ENCODE measurements around the gene FAM20A. TPM values are rescaled to one million over a fixed set of nuclear protein-coding genes. Genes with fewer than 3 reads are reported as not detected.

FAM20A gene
- total and polyA plus RNA-seq, 2 of the 8 experiments (the other 6 are each of a cell fraction or from before 2014, with no cell fraction given), result 3.6 to 11.9 TPM

- TF ChIP-seq, protein P1, sequence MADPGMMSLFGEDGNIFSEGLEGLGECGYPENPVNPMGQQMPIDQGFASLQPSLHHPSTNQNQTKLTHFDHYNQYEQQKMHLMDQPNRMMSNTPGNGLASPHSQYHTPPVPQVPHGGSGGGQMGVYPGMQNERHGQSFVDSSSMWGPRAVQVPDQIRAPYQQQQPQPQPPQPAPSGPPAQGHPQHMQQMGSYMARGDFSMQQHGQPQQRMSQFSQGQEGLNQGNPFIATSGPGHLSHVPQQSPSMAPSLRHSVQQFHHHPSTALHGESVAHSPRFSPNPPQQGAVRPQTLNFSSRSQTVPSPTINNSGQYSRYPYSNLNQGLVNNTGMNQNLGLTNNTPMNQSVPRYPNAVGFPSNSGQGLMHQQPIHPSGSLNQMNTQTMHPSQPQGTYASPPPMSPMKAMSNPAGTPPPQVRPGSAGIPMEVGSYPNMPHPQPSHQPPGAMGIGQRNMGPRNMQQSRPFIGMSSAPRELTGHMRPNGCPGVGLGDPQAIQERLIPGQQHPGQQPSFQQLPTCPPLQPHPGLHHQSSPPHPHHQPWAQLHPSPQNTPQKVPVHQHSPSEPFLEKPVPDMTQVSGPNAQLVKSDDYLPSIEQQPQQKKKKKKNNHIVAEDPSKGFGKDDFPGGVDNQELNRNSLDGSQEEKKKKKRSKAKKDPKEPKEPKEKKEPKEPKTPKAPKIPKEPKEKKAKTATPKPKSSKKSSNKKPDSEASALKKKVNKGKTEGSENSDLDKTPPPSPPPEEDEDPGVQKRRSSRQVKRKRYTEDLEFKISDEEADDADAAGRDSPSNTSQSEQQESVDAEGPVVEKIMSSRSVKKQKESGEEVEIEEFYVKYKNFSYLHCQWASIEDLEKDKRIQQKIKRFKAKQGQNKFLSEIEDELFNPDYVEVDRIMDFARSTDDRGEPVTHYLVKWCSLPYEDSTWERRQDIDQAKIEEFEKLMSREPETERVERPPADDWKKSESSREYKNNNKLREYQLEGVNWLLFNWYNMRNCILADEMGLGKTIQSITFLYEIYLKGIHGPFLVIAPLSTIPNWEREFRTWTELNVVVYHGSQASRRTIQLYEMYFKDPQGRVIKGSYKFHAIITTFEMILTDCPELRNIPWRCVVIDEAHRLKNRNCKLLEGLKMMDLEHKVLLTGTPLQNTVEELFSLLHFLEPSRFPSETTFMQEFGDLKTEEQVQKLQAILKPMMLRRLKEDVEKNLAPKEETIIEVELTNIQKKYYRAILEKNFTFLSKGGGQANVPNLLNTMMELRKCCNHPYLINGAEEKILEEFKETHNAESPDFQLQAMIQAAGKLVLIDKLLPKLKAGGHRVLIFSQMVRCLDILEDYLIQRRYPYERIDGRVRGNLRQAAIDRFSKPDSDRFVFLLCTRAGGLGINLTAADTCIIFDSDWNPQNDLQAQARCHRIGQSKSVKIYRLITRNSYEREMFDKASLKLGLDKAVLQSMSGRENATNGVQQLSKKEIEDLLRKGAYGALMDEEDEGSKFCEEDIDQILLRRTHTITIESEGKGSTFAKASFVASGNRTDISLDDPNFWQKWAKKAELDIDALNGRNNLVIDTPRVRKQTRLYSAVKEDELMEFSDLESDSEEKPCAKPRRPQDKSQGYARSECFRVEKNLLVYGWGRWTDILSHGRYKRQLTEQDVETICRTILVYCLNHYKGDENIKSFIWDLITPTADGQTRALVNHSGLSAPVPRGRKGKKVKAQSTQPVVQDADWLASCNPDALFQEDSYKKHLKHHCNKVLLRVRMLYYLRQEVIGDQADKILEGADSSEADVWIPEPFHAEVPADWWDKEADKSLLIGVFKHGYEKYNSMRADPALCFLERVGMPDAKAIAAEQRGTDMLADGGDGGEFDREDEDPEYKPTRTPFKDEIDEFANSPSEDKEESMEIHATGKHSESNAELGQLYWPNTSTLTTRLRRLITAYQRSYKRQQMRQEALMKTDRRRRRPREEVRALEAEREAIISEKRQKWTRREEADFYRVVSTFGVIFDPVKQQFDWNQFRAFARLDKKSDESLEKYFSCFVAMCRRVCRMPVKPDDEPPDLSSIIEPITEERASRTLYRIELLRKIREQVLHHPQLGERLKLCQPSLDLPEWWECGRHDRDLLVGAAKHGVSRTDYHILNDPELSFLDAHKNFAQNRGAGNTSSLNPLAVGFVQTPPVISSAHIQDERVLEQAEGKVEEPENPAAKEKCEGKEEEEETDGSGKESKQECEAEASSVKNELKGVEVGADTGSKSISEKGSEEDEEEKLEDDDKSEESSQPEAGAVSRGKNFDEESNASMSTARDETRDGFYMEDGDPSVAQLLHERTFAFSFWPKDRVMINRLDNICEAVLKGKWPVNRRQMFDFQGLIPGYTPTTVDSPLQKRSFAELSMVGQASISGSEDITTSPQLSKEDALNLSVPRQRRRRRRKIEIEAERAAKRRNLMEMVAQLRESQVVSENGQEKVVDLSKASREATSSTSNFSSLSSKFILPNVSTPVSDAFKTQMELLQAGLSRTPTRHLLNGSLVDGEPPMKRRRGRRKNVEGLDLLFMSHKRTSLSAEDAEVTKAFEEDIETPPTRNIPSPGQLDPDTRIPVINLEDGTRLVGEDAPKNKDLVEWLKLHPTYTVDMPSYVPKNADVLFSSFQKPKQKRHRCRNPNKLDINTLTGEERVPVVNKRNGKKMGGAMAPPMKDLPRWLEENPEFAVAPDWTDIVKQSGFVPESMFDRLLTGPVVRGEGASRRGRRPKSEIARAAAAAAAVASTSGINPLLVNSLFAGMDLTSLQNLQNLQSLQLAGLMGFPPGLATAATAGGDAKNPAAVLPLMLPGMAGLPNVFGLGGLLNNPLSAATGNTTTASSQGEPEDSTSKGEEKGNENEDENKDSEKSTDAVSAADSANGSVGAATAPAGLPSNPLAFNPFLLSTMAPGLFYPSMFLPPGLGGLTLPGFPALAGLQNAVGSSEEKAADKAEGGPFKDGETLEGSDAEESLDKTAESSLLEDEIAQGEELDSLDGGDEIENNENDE (IDR thresholded peaks at IDR 0.05; ENCODE audit: insufficient replicate concordance, low read length), result no peak
- TF ChIP-seq RAD21 (IDR thresholded peaks at IDR 0.05 in 1 of 2, conservative IDR thresholded peaks at IDR 0.05 in 1 of 2; ENCODE audit: low read depth in 2 of 2, low read length in 2 of 2) (peak; percentile 33 to 44), CTCF (IDR thresholded peaks at IDR 0.05; ENCODE audit: control extremely low read depth in 1 of 3, insufficient read depth in 1 of 3, low read depth in 1 of 3, low read length in 3 of 3) (peak in 1 of 3 experiments; percentile 48; a peak in 2 of 4 replicates), ZNF274 (IDR thresholded peaks at IDR 0.05; ENCODE audit: borderline replicate concordance, extremely low read depth, low read length) (no peak), YY1 (IDR thresholded peaks at IDR 0.05; ENCODE audit: low read depth, low read length) (no peak), CHD1 (IDR thresholded peaks at IDR 0.05; ENCODE audit: low read depth, low read length) (no peak)
Observed at GRCh38 chr17:68533887-68534694, 67.1 kb downstream of the FAM20A start (continued).
